ENCODE data around the gene PGAP6. TPM values are rescaled to one million over a fixed set of nuclear protein-coding genes. Genes with fewer than 3 reads are reported as not detected.

The PGAP6 gene
- total and polyA plus RNA-seq, 3 donors from 2014 or later, result 121 to 265 (median 261) TPM

DNA sequence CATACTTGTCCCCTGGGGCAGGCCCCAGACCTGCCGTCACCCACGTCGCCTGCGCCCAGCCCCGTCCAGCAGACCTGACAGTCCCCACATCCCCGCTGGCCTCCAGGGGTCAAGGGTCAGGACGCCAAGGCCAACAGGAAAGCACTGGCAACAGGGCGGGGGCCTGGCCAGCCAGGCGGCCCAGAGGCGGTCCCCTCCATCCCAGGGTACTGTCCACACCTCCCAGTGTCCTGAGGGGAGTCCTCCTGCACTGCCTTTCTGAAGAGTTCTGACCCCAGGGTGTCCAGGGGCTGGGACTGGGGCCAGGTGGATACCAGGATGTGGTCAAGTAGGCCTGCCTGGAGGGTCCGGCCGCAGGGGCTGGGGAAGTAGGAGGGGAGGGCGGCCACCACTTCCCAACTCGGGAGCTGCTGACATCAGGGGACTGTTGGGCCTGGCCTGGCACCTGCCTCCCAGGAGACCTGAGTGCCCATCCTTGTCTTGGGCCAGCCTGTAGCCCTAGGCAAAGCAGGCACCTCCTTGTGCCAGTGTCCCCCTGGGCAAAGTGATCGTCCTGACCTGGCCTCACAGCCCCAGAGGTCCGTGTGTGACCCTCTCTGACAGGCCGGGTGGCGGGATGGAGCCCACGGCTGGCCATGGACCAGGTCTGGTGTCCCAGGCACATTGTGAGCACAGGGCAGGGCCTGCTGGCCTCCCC is 22.6 kb downstream of the PGAP6 start:
- DNase-seq, result no peak
- Histone ChIP-seq H3K9me3 (no peaks in the 10 kb centered on the region), H3K4me1 (no peaks in the 10 kb centered on the region), H3K27me3 (no peaks in the 10 kb centered on the region), H3K27ac (no peak overlapping the region), H3K36me3 (ENCODE audit: low read depth, missing control alignments) (no peaks in the 10 kb centered on the region), H3K4me3 (no peak overlapping the region)
- TF ChIP-seq, protein P1, sequence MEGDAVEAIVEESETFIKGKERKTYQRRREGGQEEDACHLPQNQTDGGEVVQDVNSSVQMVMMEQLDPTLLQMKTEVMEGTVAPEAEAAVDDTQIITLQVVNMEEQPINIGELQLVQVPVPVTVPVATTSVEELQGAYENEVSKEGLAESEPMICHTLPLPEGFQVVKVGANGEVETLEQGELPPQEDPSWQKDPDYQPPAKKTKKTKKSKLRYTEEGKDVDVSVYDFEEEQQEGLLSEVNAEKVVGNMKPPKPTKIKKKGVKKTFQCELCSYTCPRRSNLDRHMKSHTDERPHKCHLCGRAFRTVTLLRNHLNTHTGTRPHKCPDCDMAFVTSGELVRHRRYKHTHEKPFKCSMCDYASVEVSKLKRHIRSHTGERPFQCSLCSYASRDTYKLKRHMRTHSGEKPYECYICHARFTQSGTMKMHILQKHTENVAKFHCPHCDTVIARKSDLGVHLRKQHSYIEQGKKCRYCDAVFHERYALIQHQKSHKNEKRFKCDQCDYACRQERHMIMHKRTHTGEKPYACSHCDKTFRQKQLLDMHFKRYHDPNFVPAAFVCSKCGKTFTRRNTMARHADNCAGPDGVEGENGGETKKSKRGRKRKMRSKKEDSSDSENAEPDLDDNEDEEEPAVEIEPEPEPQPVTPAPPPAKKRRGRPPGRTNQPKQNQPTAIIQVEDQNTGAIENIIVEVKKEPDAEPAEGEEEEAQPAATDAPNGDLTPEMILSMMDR (IDR thresholded peaks at IDR 0.05), result no peak
- no peak for TF ChIP-seq POLR2A (IDR thresholded peaks at IDR 0.05)
- WGBS, 2 donors, result 82 to 93% methylated on average over 6 to 19 of the region's 19 CpGs
- intact Hi-C loops (cut with DNase I; ENCODE audit: low total_unique reads), result no loop called here

DNA sequence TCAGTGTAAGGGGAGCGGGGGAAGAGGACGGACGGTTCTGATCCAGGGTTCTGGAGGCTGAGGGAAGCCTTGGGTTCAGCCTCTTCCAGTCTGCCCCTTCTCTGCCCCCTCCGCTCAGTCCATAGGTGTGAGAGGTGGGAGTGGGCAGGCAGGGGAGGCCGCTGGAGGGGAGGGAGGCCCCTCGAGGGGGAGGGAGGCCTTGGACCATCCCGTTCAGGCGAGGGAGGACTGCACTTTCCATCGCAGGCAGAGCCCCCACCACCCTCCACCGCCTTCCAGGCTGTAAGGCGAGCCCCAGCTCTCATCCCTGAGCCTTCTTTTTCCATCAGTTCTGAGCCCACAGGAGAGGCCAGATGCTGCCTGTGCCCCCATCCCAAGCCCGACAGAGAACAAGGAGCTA is 25.0 kb downstream of the PGAP6 start:
- no peaks in the 10 kb centered on the region for H3K36me3 ChIP-seq (ENCODE audit: low read depth, missing control alignments)
- H3K4me1 ChIP-seq, result no peaks in the 10 kb centered on the region
- no peak overlapping the region for H3K27ac ChIP-seq
- intact Hi-C loops (cut with DNase I; ENCODE audit: low total_unique reads), result no loop called here
- no peak overlapping the region for H3K4me3 ChIP-seq
- no peaks in the 10 kb centered on the region for H3K27me3 ChIP-seq
- no peaks in the 10 kb centered on the region for H3K9me3 ChIP-seq
- WGBS, 2 donors, result 55 to 72% methylated on average over 6 to 12 of the region's 12 CpGs
- no peak for DNase-seq
- TF ChIP-seq, protein P1 (IDR thresholded peaks at IDR 0.05), result no peak
- TF ChIP-seq POLR2A (IDR thresholded peaks at IDR 0.05), result no peak

GRCh38 chr16:354971-355461 is 26.8 kb downstream of the PGAP6 start:
- TF ChIP-seq POLR2A (IDR thresholded peaks at IDR 0.05), result no peak
- TF ChIP-seq, protein P1 (IDR thresholded peaks at IDR 0.05), result no peak
- Histone ChIP-seq H3K4me1 (no peaks in the 10 kb centered on the region), H3K27ac (no peak overlapping the region), H3K9me3 (no peaks in the 10 kb centered on the region), H3K4me3 (no peak overlapping the region), H3K27me3 (no peaks in the 10 kb centered on the region), H3K36me3 (ENCODE audit: low read depth, missing control alignments) (no peaks in the 10 kb centered on the region)
- 84 to 86% methylated on average over 5 to 10 of the region's 10 CpGs for WGBS, 2 donors
- intact Hi-C loops (cut with DNase I; ENCODE audit: low total_unique reads), result no loop called here
- no peak for DNase-seq

GRCh38 chr16:354291-354881 is 27.4 kb downstream of the PGAP6 start:
- no peak for DNase-seq
- TF ChIP-seq, protein P1 (IDR thresholded peaks at IDR 0.05), result no peak
- no peak for TF ChIP-seq POLR2A (IDR thresholded peaks at IDR 0.05)
- intact Hi-C loops (cut with DNase I; ENCODE audit: low total_unique reads), result no loop called here
- H3K4me3 ChIP-seq, result no peak overlapping the region
- H3K9me3 ChIP-seq, result no peaks in the 10 kb centered on the region
- no peak overlapping the region for H3K27ac ChIP-seq
- WGBS, 2 donors, result 80 to 85% methylated on average over 10 to 12 of the region's 12 CpGs
- H3K27me3 ChIP-seq, result no peaks in the 10 kb centered on the region
- no peaks in the 10 kb centered on the region for H3K4me1 ChIP-seq
- H3K36me3 ChIP-seq (ENCODE audit: low read depth, missing control alignments), result no peaks in the 10 kb centered on the region
